ENCODE results near the gene SEZ6L2. TPM values are rescaled to one million over a fixed set of nuclear protein-coding genes. Genes with fewer than 3 reads are reported as not detected.
"Not testable (repeated sequence)": the region's sequence is repeated elsewhere in the genome, so short reads cannot be mapped to it uniquely, and the experiment has no call there.

Gene SEZ6L2
- total RNA-seq, 2 donors from 2014 or later, result 11.1 to 13.0 TPM

- no peak for DNase-seq
- intact Hi-C loops (cut with DNase I, micrococcal nuclease), result no loop called here
- ATAC-seq, result no peak
These were observed 14.2 kb upstream of the SEZ6L2 start for GRCh38 chr16:29913514-29913913.

- intact Hi-C loops (cut with DNase I, micrococcal nuclease), result no loop called here
- DNase-seq, result no peak
- peak; percentile 19 for ATAC-seq
These were observed 12.7 kb upstream of the SEZ6L2 start for GRCh38 chr16:29912087-29912486.

- DNase-seq (no peak), ATAC-seq (peak; percentile 19)
- intact Hi-C loops (cut with DNase I, micrococcal nuclease), result no loop called here
These were observed 12.3 kb upstream of the SEZ6L2 start for GRCh38 chr16:29911676-29912010.

- intact Hi-C loops (cut with DNase I, micrococcal nuclease), result no loop called here
- peak; percentile 20 for ATAC-seq
- DNase-seq, result no peak
These were observed 11.7 kb upstream of the SEZ6L2 start for GRCh38 chr16:29910819-29911675.

GRCh38 chr16:29909851-29910250, 10.5 kb upstream of the SEZ6L2 start:
- ATAC-seq; DNase-seq; intact Hi-C loops (cut with DNase I, micrococcal nuclease): not testable (repeated sequence)

DNA sequence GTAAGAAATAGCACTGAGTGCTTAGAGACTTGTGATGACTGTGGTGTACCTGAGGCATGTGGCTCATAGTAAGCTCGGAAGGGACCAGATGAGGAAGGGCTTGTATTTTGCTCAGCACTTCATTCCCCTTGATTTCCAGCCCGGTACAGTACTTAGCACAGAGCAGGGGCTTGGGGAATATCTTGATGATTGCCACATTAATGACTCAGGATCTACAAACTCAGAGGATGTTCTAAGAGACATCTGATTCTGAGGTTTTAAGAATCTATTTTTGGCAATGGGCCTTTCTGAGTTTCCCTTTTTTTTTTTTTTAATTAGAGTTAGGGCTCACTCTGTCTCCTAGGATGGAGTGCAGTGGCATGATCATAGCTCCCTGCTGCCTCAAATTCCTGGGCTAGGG, 10.0 kb upstream of the SEZ6L2 start:
- DNase-seq (no peak), ATAC-seq (no peak)
- intact Hi-C loops (cut with DNase I, micrococcal nuclease), result no loop called here

- no peak for ATAC-seq
- no peak for DNase-seq
- intact Hi-C loops (cut with DNase I, micrococcal nuclease), result no loop called here
These were observed 9.4 kb upstream of the SEZ6L2 start for GRCh38 chr16:29908719-29909220.

DNA sequence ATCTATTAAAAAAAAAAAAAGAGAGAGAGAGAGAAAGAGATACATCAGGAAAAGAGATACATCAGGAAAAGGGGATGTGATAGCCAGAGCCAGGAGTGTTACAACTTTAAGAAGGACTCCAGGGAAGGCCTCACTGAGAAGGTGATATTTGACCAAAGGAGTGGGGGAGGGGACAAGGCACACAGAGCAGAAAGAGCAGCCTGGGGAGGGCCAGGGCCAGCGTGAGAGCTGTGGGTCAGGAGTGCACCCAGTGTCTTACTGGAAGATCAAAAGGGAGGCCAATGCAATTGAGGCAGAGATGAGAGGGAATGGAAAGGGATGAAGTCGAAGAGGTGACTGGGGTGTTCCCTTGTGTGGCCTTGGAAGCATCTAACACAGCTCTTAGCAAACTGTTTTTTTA, 8.6 kb upstream of the SEZ6L2 start:
- intact Hi-C loops (cut with DNase I, micrococcal nuclease), result no loop called here
- DNase-seq, result no peak
- ATAC-seq, result no peak

DNA sequence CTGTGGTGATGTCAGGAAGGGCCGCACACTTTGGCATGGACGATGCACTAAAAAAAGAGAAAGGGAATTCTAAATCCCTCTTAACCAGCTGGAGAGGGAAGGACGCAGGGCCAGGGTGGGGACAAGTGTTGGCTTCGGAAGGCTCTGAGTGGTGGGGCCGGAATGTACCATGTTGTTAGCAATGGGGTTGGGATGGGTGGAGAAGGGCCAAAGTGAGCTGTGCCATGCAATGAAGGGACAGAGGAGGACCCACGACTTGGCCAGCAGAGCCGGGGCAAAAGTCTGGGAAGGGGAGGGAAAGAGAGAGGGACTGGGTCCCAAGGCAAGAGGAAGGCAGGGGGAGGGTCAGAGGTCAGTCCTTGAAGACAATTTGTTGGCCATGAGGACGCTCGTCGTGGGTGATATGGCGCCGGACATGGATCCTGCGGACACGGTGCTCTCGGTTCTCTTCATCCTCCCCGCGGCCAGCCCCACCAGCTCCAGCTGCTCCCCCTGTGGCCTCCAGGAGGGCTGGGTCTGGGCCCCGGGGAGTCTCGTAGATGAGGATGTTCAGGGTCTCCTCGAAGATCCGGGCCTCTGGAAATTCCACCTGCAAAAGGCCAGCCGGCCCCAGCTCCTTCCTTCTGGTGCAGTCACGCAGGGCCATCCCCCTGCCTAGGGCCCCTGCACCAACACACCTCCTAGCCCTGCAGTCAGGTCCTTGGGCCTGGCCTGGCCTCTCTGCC, 7.3 kb upstream of the SEZ6L2 start:
- intact Hi-C loops (cut with DNase I, micrococcal nuclease), result no loop called here
- no peak for DNase-seq

DNA sequence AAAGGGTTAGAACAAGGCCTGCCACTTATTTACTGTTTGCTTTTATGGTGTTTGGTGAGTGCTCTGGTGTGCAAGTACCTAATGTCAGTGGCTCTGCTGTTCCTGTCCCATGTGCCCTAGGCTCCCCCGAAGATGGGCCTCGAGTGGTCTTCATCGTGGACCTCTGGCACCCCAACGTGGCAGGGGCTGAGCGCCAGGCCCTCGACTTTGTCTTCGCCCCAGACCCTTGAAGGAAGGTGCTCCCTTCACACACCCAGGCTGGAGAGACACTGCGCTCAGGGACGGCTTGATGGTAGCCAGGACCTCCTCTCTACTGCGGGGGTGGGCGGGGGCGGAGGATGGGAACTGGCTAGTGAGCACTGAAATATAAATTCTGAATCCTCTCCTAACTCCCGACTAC, 6.3 kb upstream of the SEZ6L2 start:
- DNase-seq (no peak), ATAC-seq (no peak)
- intact Hi-C loops (cut with DNase I, micrococcal nuclease), result no loop called here

More for the DNA sequence above, 7.3 kb upstream of the SEZ6L2 start:
- no peak for ATAC-seq

GRCh38 chr16:29904947-29905346, 5.6 kb upstream of the SEZ6L2 start:
- DNase-seq, result no peak
- intact Hi-C loops (cut with DNase I, micrococcal nuclease), result no loop called here
- ATAC-seq, result no peak

- intact Hi-C loops (cut with DNase I, micrococcal nuclease), result no loop called here
- DNase-seq (no peak), ATAC-seq (no peak)
These were observed 4.2 kb upstream of the SEZ6L2 start for GRCh38 chr16:29903590-29903989.

DNA sequence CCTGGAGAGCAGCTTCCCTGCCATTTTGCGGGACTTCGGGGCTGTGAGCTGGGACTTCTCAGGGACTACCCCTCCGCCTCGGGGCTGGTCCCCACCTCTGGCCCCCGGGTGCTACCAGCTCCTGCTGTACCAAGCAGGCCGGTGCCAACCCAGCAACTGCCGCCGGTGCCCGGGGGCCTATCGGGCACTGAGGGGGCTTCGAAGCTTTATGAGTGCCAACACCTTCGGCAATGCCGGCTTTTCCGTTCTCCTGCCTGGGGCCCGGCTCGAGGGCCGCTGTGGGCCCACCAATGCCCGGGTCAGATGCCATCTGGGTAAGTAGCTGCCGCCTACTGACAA, 2.2 kb upstream of the SEZ6L2 start:
- ATAC-seq, result no peak
- no peak for DNase-seq
- intact Hi-C loops (cut with DNase I, micrococcal nuclease), result no loop called here

GRCh38 chr16:29900888-29901606, 1.7 kb upstream of the SEZ6L2 start:
- DNase-seq (no peak), ATAC-seq (no peak)
- intact Hi-C loops (cut with DNase I, micrococcal nuclease), result no loop called here

GRCh38 chr16:29900102-29900887, 945 bp upstream of the SEZ6L2 start, which contains the start of gene ASPHD1:
Gene ASPHD1 (plus strand): TSS chr16:29900488. CDS start chr16:29900972, 484 bp downstream.
- intact Hi-C loops (cut with DNase I, micrococcal nuclease), result no loop called here
- DNase-seq (peak; percentile 54 to 74), ATAC-seq (peak; percentile 76)

DNA sequence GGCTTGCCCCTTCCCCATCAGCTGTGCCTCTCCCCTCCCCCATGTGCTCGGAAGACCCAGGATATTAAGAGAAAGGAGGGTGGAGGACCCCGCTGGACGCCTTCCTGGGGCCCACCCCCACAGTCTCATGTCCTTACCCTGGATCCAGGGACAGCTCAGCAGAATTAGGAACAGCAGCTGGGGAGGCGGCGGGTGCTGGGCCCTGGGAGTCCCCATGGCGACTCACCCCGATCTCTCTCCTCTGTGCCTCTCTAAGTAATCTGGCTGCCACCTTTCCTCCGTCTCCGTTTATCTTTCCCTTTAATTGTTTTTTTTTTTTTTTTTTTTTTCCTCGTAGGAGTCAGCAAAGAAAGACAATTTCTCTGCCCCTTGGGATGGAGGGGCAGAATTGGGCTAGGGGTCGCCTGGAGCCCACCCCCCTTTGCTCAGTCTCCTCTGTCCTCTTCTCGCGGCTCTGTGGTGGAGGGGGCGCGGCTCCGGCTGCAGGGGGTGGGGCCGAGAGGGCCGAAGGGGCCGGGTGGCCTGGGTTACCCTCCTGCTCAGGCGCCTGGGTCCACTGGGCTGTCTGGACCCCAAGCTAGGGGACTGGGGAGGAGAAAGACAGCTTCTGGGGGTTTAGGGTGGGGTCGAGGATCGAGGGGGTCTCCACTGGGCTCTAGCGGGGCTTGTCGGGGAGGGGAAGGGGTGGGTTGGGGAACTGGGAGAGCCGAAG, 390 bp downstream of the SEZ6L2 start:
- DNase-seq, result peak in 1 of 2 donors; percentile 72
- peak; percentile 63 for ATAC-seq
- intact Hi-C loops (cut with DNase I, micrococcal nuclease), result no loop called here

- ATAC-seq, result no peak
- intact Hi-C loops (cut with DNase I, micrococcal nuclease), result no loop called here
- DNase-seq, result no peak
These were observed 1.1 kb downstream of the SEZ6L2 start for GRCh38 chr16:29898135-29898803.

GRCh38 chr16:29897333-29897732, 2.0 kb downstream of the SEZ6L2 start:
- ATAC-seq (no peak), DNase-seq (no peak)
- intact Hi-C loops (cut with DNase I, micrococcal nuclease), result no loop called here
